ENCODE measurements around the gene SPIB.

GRCh38 chr19:50451223-50451534 lies 32.4 kb downstream of the SPIB start:
- TF ChIP-seq CTCF (IDR thresholded peaks at IDR 0.05) = no peak
- no peak for TF ChIP-seq POLR2A (IDR thresholded peaks at IDR 0.05)
